ENCODE measurements around the gene LMAN1L.
A peak's percentile ranks its signal among the peaks of the same experiment; 100 is the strongest.

The LMAN1L gene

DNA sequence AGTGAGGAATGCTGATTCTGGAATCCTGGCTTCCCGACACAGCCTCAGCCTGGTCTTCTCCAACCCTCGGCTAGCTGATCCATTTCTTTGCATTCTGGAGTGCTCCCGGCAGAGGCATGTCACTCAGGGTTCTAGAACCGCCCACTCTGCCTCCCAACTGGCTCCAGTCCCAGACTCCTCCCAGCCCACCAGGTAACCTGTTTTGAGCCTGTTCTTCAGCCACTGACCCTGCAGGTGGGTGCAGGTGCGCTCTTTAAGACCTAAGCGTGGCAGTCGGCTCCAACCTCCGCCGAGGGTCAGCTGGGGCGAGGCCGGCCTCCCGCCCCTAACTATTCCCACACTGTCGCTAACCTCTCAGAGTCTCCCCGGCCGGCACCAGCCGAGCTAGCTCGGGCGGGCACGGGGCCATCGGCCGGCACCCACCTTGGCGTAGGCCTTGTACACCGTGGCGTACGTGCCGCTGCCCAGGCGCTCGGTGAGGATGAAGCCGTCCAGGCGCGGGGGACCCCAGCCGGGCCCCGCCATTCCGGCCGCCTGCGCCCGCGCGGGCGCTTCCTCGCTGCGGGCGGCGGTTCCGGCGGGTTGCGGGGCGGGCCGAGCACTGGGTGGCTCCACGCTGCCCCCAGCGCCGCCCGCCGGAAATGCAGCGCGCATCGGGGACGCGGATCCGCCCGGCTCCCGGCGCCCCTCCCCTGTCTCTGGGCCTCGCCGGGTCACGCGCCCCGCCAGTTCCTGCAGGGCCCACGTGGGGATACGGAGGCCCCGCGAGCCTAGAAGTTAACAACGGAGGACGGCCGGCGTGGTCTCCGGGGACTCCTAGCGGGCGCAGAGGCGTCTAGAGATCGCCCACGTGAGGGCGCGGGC is 30.2 kb downstream of the LMAN1L start, which contains the start of gene ULK3:
Gene ULK3, minus strand, starts transcription at position 576 of the 864 bp plus-strand sequence. Its CDS starts 51 bp downstream, at position 525.
- TF ChIP-seq, protein P1, sequence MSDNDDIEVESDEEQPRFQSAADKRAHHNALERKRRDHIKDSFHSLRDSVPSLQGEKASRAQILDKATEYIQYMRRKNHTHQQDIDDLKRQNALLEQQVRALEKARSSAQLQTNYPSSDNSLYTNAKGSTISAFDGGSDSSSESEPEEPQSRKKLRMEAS (IDR thresholded peaks at IDR 0.05; ENCODE audit: low read depth, low read length) = peak; percentile 97
- TF ChIP-seq, protein P2, sequence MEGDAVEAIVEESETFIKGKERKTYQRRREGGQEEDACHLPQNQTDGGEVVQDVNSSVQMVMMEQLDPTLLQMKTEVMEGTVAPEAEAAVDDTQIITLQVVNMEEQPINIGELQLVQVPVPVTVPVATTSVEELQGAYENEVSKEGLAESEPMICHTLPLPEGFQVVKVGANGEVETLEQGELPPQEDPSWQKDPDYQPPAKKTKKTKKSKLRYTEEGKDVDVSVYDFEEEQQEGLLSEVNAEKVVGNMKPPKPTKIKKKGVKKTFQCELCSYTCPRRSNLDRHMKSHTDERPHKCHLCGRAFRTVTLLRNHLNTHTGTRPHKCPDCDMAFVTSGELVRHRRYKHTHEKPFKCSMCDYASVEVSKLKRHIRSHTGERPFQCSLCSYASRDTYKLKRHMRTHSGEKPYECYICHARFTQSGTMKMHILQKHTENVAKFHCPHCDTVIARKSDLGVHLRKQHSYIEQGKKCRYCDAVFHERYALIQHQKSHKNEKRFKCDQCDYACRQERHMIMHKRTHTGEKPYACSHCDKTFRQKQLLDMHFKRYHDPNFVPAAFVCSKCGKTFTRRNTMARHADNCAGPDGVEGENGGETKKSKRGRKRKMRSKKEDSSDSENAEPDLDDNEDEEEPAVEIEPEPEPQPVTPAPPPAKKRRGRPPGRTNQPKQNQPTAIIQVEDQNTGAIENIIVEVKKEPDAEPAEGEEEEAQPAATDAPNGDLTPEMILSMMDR (IDR thresholded peaks at IDR 0.05; ENCODE audit: low read depth, low read length) = peak; percentile 25
- TF ChIP-seq POLR2A (IDR thresholded peaks at IDR 0.05; ENCODE audit: extremely low read depth, insufficient read length) (peak; percentile 83), MYC (IDR thresholded peaks at IDR 0.05; ENCODE audit: low read depth, low read length) (peak; percentile 98)
- peak within 1 kb of the TSS; percentile 81 for H3K4me3 ChIP-seq (ENCODE audit: low read depth, low read length)

DNA sequence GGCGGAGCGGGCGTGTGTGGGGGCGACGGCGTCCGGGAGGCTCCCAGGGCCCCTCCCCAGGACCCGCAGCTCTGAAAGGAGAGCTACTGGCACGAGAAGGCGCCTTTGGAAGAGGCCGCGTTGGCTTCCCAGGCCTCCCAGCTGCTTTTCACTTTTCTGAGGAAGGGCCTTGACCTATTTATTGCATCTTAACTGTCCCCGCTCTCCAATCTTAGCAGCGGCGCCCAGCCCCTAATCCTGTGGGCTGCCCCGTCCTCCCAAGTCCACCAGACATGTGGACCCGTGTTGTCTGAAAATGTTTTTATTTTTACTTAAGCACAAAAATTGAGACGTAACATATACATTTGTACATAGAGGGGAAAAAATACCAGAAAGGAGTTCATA is 30.8 kb downstream of the LMAN1L start:
- no peak for DNase-seq (ENCODE audit: low read depth)
- peak overlapping the region; percentile 55 for H3K4me3 ChIP-seq (ENCODE audit: low read depth, low read length)
- TF ChIP-seq, protein P2 (IDR thresholded peaks at IDR 0.05; ENCODE audit: low read depth, low read length) = no peak
- TF ChIP-seq, protein P1 (IDR thresholded peaks at IDR 0.05; ENCODE audit: low read depth, low read length) = no peak
- TF ChIP-seq POLR2A (IDR thresholded peaks at IDR 0.05; ENCODE audit: extremely low read depth, insufficient read length) = no peak
- no peak for TF ChIP-seq MYC (IDR thresholded peaks at IDR 0.05; ENCODE audit: low read depth, low read length)

More for the DNA sequence above, 30.2 kb downstream of the LMAN1L start, which contains the start of gene ULK3:
- DNase-seq (ENCODE audit: low read depth) = peak; percentile 96

DNA sequence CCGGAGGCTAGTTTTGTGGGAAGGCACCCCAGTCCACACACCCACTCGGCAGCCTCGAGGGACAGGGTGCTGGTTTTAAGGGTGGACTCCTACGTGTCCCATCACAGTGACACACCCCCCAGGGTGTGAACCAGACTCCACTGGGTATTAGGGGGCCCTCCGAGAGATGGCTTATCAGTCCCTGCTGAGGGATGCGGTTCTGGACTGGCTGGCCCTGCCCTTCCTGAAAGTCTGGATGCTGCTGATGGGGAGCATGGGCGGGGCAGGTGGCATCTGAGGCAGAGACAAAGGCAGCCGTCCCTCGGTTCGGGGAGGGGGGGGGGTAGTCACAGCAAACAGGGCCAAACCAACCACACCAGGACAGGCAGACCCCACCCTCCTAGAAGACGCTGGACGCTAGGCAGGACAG is 31.3 kb downstream of the LMAN1L start:
- H3K4me3 ChIP-seq (ENCODE audit: low read depth, low read length) = peak overlapping the region; percentile 55
- TF ChIP-seq, protein P2 (IDR thresholded peaks at IDR 0.05; ENCODE audit: low read depth, low read length) = no peak
- TF ChIP-seq, protein P1 (IDR thresholded peaks at IDR 0.05; ENCODE audit: low read depth, low read length) = no peak
- no peak for TF ChIP-seq MYC (IDR thresholded peaks at IDR 0.05; ENCODE audit: low read depth, low read length)
- no peak for TF ChIP-seq POLR2A (IDR thresholded peaks at IDR 0.05; ENCODE audit: extremely low read depth, insufficient read length)

DNA sequence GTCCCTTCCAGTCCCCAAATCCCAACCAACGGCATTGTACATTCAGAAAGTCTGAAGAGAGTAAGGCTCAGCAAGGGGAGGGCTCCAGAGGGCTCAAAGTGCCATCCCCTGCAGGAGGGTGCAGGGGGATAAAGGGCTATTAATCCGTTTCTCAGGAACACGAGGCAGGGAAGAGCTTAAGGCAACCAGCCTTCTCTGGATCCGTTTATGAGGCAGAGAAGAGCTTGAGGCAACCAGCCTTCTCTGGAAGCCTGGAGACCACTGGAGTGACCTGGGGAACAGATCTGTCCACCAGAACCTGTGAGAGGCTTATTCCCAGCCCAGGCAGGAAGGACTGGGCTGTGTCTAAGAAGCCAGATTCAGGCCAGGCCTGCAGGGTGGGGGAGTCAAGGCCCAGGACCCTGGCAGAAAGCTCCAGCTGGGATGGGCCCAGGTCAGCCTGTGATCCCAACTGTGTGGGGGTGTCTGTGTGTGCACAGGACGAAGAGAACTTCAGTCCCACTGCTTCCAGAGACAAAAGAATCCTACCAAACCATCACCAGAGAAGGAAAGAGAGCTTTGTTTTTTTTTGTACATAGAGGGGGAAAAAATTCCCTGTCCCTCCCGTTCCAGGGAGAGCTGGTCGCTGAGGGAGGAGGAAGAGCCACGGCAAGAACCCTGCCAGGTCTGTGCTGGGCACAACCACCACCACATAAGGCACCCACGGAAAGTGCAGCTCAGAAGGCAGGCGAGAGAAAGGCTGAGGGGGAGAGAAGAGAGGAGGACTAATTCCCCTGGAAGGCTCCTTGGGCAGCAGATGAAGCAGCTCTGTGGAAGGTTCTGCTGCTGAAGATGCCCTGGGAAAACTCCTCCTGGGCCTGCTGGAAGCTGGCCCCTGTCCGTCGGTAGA is 31.9 kb downstream of the LMAN1L start:
- TF ChIP-seq, protein P1 (IDR thresholded peaks at IDR 0.05; ENCODE audit: low read depth, low read length) = no peak
- TF ChIP-seq POLR2A (IDR thresholded peaks at IDR 0.05; ENCODE audit: extremely low read depth, insufficient read length) = no peak
- no peak overlapping the region for H3K4me3 ChIP-seq (ENCODE audit: low read depth, low read length)
- DNase-seq (ENCODE audit: low read depth) = no peak

More for the DNA sequence above, 31.3 kb downstream of the LMAN1L start:
- DNase-seq (ENCODE audit: low read depth) = peak; percentile 33

DNA sequence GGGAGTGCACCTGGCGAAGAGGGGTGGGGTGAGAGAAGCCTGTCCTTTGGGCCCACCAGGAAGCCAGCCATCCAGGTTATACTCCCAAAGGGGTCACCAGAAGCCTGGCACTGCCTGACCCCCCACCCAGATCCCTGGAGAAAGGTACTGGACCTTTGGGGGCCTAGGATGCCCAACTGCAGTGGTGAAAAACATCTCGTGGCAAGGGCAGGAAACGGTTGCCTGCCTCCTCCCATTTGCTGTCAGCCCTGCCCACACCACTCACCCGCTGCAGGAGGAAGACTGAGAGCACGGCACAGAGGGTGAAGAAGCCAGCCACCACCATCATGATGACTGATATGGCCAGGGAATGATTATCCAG is 32.6 kb downstream of the LMAN1L start:
- no peak for DNase-seq (ENCODE audit: low read depth)
- TF ChIP-seq, protein P2 (IDR thresholded peaks at IDR 0.05; ENCODE audit: low read depth, low read length) = no peak
- TF ChIP-seq POLR2A (IDR thresholded peaks at IDR 0.05; ENCODE audit: extremely low read depth, insufficient read length) = no peak
- TF ChIP-seq, protein P1 (IDR thresholded peaks at IDR 0.05; ENCODE audit: low read depth, low read length) = no peak
- TF ChIP-seq MYC (IDR thresholded peaks at IDR 0.05; ENCODE audit: low read depth, low read length) = no peak
- no peak overlapping the region for H3K4me3 ChIP-seq (ENCODE audit: low read depth, low read length)
